ENCODE results near the gene ATG16L1. TPM values are rescaled to one million over a fixed set of nuclear protein-coding genes. Genes with fewer than 3 reads are reported as not detected.

Gene ATG16L1
- polyA plus RNA-seq, 1 donor from 2014 or later: 67.6 TPM

GRCh38 chr2:233250985-233251305 is 528 bp upstream of the ATG16L1 start:
- Histone ChIP-seq H3K9me2 (ENCODE audit: insufficient read depth, low read length) (no peaks in the 10 kb centered on the region), H3F3A (ENCODE audit: insufficient read depth, low read length, poor library complexity, severe bottlenecking) (no peaks in the 10 kb centered on the region), H3K9ac (ENCODE audit: low read length) (no peak overlapping the region), H3K27ac (ENCODE audit: low read length) (no peak overlapping the region), H4K20me1 (ENCODE audit: insufficient read depth) (no peaks in the 10 kb centered on the region), H3K79me2 (replicated peaks; ENCODE audit: insufficient read depth, low read length) (peaks cover 6% of the 10 kb centered on the region), H3K27me3 (ENCODE audit: insufficient read depth, low read depth, low read length) (no peaks in the 10 kb centered on the region), H3K36me3 (ENCODE audit: insufficient read depth, low read length) (no peaks in the 10 kb centered on the region), H2AFZ (ENCODE audit: low read depth, low read length) (peak overlapping the region; percentile 49), H3K4me2 (ENCODE audit: low read length) (no peak overlapping the region), H3K4me3 (ENCODE audit: low read length) (peak overlapping the region; percentile 94), H3K9me3 (ENCODE audit: low read length) (no peaks in the 10 kb centered on the region)
- no peak for TF ChIP-seq POLR2AphosphoS5 (IDR thresholded peaks at IDR 0.05)
- TF ChIP-seq TAF1 (IDR thresholded peaks at IDR 0.05; ENCODE audit: low read depth): no peak
- TF ChIP-seq, protein P1, sequence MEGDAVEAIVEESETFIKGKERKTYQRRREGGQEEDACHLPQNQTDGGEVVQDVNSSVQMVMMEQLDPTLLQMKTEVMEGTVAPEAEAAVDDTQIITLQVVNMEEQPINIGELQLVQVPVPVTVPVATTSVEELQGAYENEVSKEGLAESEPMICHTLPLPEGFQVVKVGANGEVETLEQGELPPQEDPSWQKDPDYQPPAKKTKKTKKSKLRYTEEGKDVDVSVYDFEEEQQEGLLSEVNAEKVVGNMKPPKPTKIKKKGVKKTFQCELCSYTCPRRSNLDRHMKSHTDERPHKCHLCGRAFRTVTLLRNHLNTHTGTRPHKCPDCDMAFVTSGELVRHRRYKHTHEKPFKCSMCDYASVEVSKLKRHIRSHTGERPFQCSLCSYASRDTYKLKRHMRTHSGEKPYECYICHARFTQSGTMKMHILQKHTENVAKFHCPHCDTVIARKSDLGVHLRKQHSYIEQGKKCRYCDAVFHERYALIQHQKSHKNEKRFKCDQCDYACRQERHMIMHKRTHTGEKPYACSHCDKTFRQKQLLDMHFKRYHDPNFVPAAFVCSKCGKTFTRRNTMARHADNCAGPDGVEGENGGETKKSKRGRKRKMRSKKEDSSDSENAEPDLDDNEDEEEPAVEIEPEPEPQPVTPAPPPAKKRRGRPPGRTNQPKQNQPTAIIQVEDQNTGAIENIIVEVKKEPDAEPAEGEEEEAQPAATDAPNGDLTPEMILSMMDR (IDR thresholded peaks at IDR 0.05; ENCODE audit: poor library complexity, severe bottlenecking): no peak
- no peak for TF ChIP-seq MXI1 (conservative IDR thresholded peaks at IDR 0.05; ENCODE audit: poor library complexity, severe bottlenecking)
- no peak for TF ChIP-seq REST (IDR thresholded peaks at IDR 0.05; ENCODE audit: borderline replicate concordance)

DNA sequence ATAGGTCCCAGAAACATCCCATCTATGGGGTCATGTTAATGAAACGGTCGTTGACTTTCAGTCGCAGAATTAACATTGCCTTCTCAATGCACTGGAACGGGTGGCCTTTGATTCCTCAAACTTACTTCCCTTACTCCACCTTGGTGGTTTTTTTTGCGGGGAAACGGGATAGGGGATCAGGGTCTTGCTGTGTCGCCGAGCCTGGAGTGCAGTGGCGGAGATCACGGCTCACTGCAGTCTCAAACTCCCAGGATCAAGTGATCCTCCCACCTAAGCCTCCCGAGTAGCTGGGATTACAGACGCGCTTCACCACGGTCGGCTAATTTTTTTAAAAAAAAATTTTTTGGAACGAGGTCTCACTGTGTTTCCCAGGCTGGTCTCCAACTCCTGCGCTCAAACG is 754 bp downstream of the ATG16L1 start:
- Histone ChIP-seq H3K4me3 (ENCODE audit: low read length) (peak overlapping the region; percentile 94), H3K9me2 (ENCODE audit: insufficient read depth, low read length) (no peaks in the 10 kb centered on the region), H3K9me3 (ENCODE audit: low read length) (no peaks in the 10 kb centered on the region), H3K27ac (ENCODE audit: low read length) (peak overlapping the region; percentile 75), H3K79me2 (replicated peaks; ENCODE audit: insufficient read depth, low read length) (peaks cover 6% of the 10 kb centered on the region), H3K9ac (ENCODE audit: low read length) (peak overlapping the region; percentile 78), H4K20me1 (ENCODE audit: insufficient read depth) (no peaks in the 10 kb centered on the region), H3F3A (ENCODE audit: insufficient read depth, low read length, poor library complexity, severe bottlenecking) (no peaks in the 10 kb centered on the region), H3K4me2 (ENCODE audit: low read length) (peak overlapping the region; percentile 91), H2AFZ (ENCODE audit: low read depth, low read length) (peak overlapping the region; percentile 87), H3K27me3 (ENCODE audit: insufficient read depth, low read depth, low read length) (no peaks in the 10 kb centered on the region), H3K36me3 (ENCODE audit: insufficient read depth, low read length) (no peaks in the 10 kb centered on the region)
- no peak for TF ChIP-seq RAD21 (conservative IDR thresholded peaks at IDR 0.05)
- TF ChIP-seq MXI1 (conservative IDR thresholded peaks at IDR 0.05; ENCODE audit: poor library complexity, severe bottlenecking): no peak
- TF ChIP-seq TAF1 (IDR thresholded peaks at IDR 0.05; ENCODE audit: low read depth): no peak
- TF ChIP-seq POLR2AphosphoS5 (IDR thresholded peaks at IDR 0.05): no peak
- TF ChIP-seq EP300 (conservative IDR thresholded peaks at IDR 0.05; ENCODE audit: poor library complexity, severe bottlenecking): no peak
- TF ChIP-seq, protein P1 (IDR thresholded peaks at IDR 0.05; ENCODE audit: poor library complexity, severe bottlenecking): no peak
